ENCODE measurements around the gene NEURL3.

NEURL3 gene

DNA sequence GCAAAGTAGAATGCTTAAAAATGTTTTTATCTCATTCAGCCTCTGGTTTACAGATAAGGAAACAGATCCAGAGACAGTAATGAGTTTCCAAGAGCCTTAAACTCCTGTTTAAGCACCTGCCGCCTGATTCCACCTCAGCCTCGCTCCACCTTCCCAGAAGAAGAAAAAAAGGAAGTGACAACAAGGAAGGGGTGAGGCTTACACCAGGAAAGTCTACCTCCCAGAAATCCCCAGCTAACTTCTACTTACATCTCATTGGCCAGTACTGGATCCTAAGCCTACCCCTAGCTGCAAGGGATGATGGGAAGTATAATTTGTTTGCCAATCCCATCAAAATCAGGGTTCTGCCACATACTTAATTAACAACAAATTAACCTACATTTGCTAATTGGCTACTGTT is 16.1 kb upstream of the NEURL3 start:
- Histone ChIP-seq H3K27ac (no peak overlapping the region), H3K4me1 (no peaks in the 10 kb centered on the region), H3K27me3 (no peaks in the 10 kb centered on the region), H3K9me3 (no peaks in the 10 kb centered on the region), H3K36me3 (no peaks in the 10 kb centered on the region), H3K4me3 (no peak overlapping the region)
- DNase-seq = no peak
- TF ChIP-seq, protein P1, sequence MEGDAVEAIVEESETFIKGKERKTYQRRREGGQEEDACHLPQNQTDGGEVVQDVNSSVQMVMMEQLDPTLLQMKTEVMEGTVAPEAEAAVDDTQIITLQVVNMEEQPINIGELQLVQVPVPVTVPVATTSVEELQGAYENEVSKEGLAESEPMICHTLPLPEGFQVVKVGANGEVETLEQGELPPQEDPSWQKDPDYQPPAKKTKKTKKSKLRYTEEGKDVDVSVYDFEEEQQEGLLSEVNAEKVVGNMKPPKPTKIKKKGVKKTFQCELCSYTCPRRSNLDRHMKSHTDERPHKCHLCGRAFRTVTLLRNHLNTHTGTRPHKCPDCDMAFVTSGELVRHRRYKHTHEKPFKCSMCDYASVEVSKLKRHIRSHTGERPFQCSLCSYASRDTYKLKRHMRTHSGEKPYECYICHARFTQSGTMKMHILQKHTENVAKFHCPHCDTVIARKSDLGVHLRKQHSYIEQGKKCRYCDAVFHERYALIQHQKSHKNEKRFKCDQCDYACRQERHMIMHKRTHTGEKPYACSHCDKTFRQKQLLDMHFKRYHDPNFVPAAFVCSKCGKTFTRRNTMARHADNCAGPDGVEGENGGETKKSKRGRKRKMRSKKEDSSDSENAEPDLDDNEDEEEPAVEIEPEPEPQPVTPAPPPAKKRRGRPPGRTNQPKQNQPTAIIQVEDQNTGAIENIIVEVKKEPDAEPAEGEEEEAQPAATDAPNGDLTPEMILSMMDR (IDR thresholded peaks at IDR 0.05) = no peak
- intact Hi-C loops (cut with DNase I; ENCODE audit: low total_unique reads) = loop anchor here (10.0 kb wide), 1 partner anchor 316 kb away; the partner anchor contains the start of gene STARD7

DNA sequence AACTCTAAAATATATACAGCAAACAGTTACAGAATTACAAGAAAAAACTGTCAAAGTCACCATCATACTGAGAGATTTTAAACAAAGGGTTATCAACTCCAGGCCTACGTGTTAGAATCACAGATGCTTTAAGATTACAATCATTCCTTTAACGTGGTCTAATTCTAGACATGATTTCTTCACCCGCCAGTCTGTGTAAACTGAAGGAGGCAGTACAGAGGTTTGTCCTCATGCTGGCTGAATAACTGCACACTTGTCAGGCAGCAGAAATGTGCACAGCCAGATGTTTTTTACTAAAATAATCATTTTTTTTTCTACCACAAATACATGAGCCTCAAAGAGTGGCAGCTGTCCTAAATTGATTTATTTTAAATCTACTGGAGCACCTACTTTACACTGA is 15.5 kb upstream of the NEURL3 start:
- Histone ChIP-seq H3K27ac (no peak overlapping the region), H3K9me3 (no peaks in the 10 kb centered on the region), H3K27me3 (no peaks in the 10 kb centered on the region), H3K4me3 (no peak overlapping the region), H3K36me3 (no peaks in the 10 kb centered on the region), H3K4me1 (no peaks in the 10 kb centered on the region)
- TF ChIP-seq, protein P1 (IDR thresholded peaks at IDR 0.05) = no peak
- intact Hi-C loops (cut with DNase I; ENCODE audit: low total_unique reads) = loop anchor here (10.0 kb wide), 1 partner anchor 316 kb away; the partner anchor contains the start of gene STARD7
- DNase-seq = no peak

DNA sequence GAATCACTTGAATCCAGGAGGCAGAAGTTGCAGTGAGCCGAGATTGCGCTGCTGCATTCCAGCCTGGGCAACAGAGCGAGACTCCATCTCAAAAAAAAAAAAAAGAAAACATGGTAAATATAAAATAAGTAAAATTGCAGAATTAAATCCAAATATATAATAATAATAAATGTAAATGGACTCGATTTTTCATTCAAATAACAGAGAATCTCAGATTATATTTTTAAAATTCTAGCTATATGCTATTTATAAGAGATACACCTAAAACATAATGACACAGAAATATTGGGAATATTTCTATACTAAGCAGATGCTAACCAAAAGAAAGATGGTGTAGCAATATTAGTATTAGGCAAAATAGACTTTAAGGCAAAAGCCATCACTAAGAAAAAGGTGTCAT is 15.1 kb upstream of the NEURL3 start:
- no peak for DNase-seq
- intact Hi-C loops (cut with DNase I; ENCODE audit: low total_unique reads) = loop anchor here (10.0 kb wide), 1 partner anchor 315 kb away; the partner anchor contains the start of gene STARD7
- H3K27ac ChIP-seq = no peak overlapping the region
- H3K27me3 ChIP-seq = no peaks in the 10 kb centered on the region
- no peak overlapping the region for H3K4me3 ChIP-seq
- no peaks in the 10 kb centered on the region for H3K9me3 ChIP-seq
- no peaks in the 10 kb centered on the region for H3K36me3 ChIP-seq
- no peaks in the 10 kb centered on the region for H3K4me1 ChIP-seq
- TF ChIP-seq, protein P1 (IDR thresholded peaks at IDR 0.05) = no peak

DNA sequence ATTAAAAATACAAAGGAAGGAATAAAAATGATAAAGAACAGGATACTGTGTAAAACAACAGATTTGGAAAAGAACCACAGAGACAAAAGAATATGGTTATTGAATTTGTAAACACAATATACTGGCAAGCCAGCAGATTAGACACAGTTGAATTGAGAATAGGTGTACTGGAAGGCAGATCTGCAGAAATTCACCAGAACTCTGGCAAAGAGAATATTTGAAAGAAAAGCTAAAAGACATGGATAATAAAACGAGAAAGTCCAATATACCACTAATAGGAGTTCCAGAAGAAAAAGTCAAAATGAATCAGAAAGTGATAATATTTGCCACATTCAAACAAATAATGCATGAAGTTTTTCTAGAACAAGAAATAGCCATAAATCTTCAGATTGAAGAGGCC is 11.9 kb upstream of the NEURL3 start:
- no peak for DNase-seq
- H3K27me3 ChIP-seq = no peaks in the 10 kb centered on the region
- no peak overlapping the region for H3K4me3 ChIP-seq
- TF ChIP-seq, protein P1 (IDR thresholded peaks at IDR 0.05) = no peak
- H3K36me3 ChIP-seq = no peaks in the 10 kb centered on the region
- intact Hi-C loops (cut with DNase I; ENCODE audit: low total_unique reads) = loop anchor here (5.0 to 10.0 kb wide), 2 partner anchors 45 to 492 kb away; no protein-coding TSS in a partner anchor
- H3K4me1 ChIP-seq = no peaks in the 10 kb centered on the region
- H3K27ac ChIP-seq = no peak overlapping the region
- no peaks in the 10 kb centered on the region for H3K9me3 ChIP-seq

DNA sequence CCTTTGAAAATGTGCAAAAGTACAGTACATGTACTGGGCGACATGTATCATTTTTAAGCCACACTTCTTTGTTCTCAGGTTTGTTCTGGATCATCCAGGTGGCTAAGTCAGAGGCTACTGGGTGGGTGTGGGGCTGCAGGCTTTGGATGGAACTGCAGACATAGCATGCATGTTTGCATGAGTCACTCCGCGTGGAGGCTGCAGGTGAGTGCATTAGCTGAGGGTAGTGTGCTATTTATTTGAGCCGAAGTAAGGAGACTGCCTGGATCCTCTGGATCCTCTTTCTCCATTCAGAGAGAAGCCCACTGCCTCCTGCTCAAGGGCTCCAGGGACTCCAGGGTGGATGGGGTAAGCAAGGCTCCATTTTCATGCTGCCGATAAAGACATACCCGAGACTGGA is 9.4 kb upstream of the NEURL3 start:
- Histone ChIP-seq H3K9me3 (no peaks in the 10 kb centered on the region), H3K4me1 (peaks cover 0 to 1% (median 0%) of the 10 kb centered on the region in 4 donors), H3K4me3 (no peak overlapping the region), H3K36me3 (no peaks in the 10 kb centered on the region), H3K27ac (no peak overlapping the region), H3K27me3 (no peaks in the 10 kb centered on the region)
- intact Hi-C loops (cut with DNase I; ENCODE audit: low total_unique reads) = loop anchor here (10.0 kb wide), 1 partner anchor 490 kb away; no protein-coding TSS in a partner anchor
- peak in 1 of 2 donors; percentile 38 for DNase-seq
- TF ChIP-seq, protein P1 (IDR thresholded peaks at IDR 0.05) = no peak

DNA sequence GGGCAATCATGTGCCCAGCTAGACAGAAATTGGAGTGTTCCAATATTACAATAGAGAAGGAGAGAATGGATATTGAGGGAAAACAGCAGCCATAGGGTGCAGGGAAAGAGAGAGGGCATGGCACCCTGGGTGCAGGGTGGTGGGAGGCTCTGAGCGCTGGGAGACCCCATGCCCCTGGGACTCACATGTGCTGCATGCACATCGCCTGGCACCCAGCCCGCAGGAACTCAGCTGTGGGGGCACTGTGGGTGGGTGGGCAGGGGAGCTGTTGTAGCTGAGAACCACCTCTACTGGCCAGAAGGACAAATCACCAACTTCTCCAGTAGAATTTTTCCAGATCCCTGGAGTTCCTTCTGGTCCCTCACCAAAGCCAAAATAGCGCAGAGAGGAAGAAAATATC is 7.2 kb upstream of the NEURL3 start:
- intact Hi-C loops (cut with DNase I; ENCODE audit: low total_unique reads) = loop anchor here (10.0 kb wide), 1 partner anchor 488 kb away; no protein-coding TSS in a partner anchor
- H3K27me3 ChIP-seq = no peaks in the 10 kb centered on the region
- no peak overlapping the region for H3K4me3 ChIP-seq
- DNase-seq = peak in 1 of 2 donors; percentile 51
- TF ChIP-seq, protein P1 (IDR thresholded peaks at IDR 0.05) = no peak
- H3K4me1 ChIP-seq = peaks cover 0 to 20% (median 16%) of the 10 kb centered on the region in 4 donors
- H3K36me3 ChIP-seq = no peaks in the 10 kb centered on the region
- no peaks in the 10 kb centered on the region for H3K9me3 ChIP-seq
- H3K27ac ChIP-seq = no peak overlapping the region

All from tibial artery (tissue), 4 donors.